Heart right ventricle (tissue), 16 donors: Measurements from ENCODE around the gene DNAJB6. TPM values are rescaled to one million over a fixed set of nuclear protein-coding genes. Genes with fewer than 3 reads are reported as not detected.

Experiments
- ATAC-seq, 8 donors: fragments of 200-7000 bp; cut with Tn5 transposase; one replicate each; pipeline ENCODE4 v1.9.1; 2020; ENCODE audit warnings: mild to moderate bottlenecking in 8 of 8, moderate library complexity in 8 of 8, moderate number of reproducible peaks in 1 of 8
- DNase-seq, 2 donors: peaks; one replicate each; pipeline ENCODE4 v3.0.0-alpha.2; 2020
- H3K27ac ChIP-seq, 10 donors: fragments of 200-600 bp; sonication (generic) in 2 of 10; one replicate each; pipeline versions ENCODE4 v1.5.0 to v1.8.0; 2020 to 2022; ENCODE audit warnings: mild to moderate bottlenecking in 3 of 10
- H3K27me3 ChIP-seq, 7 donors: fragments of 200-600 bp; one replicate each; pipeline ENCODE4 v1.8.0; 2021 to 2022; ENCODE audit warnings: mild to moderate bottlenecking in 2 of 7
- H3K36me3 ChIP-seq, 9 donors: fragments of 200-600 bp; sonication (generic) in 1 of 9; one replicate each; pipeline versions ENCODE4 v1.5.0 to v1.8.0; 2020 to 2022; ENCODE audit warnings: mild to moderate bottlenecking in 2 of 9
- H3K4me1 ChIP-seq, 9 donors: fragments of 200-600 bp; sonication (generic) in 1 of 9; one replicate each; pipeline versions ENCODE4 v1.5.0 to v1.8.0; 2020 to 2022; ENCODE audit warnings: mild to moderate bottlenecking in 4 of 9
- H3K4me3 ChIP-seq, 10 donors: fragments of 200-600 bp; sonication (generic) in 2 of 10; one replicate each; pipeline versions ENCODE4 v1.5.0 to v1.8.0; 2020 to 2022; ENCODE audit warnings: mild to moderate bottlenecking in 7 of 10, moderate library complexity in 2 of 10
- H3K9me3 ChIP-seq, 11 donors: fragments of 200-600 bp in 10 of 11; sonication (generic) in 2 of 11; one replicate each; pipeline versions ENCODE4 v1.5.0 to v1.8.0; 2013 to 2022; ENCODE audit warnings: mild to moderate bottlenecking in 2 of 11, control low read depth in 1 of 11, moderate library complexity in 1 of 11
- CTCF ChIP-seq, 9 donors: fragments of 200-600 bp; sonication (generic) in 2 of 9; IDR thresholded peaks; one replicate each; pipeline versions ENCODE4 v1.5.0 to v1.8.0; 2021 to 2022; ENCODE audit warnings: antibody characterized with exemption in 9 of 9, mild to moderate bottlenecking in 5 of 9, moderate library complexity in 1 of 9
- WGBS, 2 donors: extraction: QIAGEN DNeasy Blood & Tissue Kit; methylation state at CpG; one replicate each; pipeline ENCODE4 v1.1.7; 2013; ENCODE audit warnings: inconsistent platforms in 1 of 2; 5-methylcytosine and 5-hydroxymethylcytosine counted together
- intact Hi-C, 10 donors: fragments of 100-400 bp; cut with DNase I; formaldehyde crosslinking; loops; one replicate each; pipeline versions ENCODE4 v1.11.1 to v1.14.2; 2022
- polyA plus RNA-seq, 2 donors: library from polyadenylated mRNA; stranded (reverse); fragments of 200-250 nt; gene quantifications; one replicate each; pipeline ENCODE4 v1.2.3, GENCODE V29; 2013
- total RNA-seq, 10 donors: library from RNA; stranded (reverse); fragmentation: NEBNext Ultra II Directional in 3 of 10; extraction: Animal tissue kit (Norgen Biotek cat#: 25700) in 3 of 10; gene quantifications; one replicate each; pipeline versions ENCODE4 v1.2.1 to v1.2.4, GENCODE V29; 2021 to 2023
- donor health status: Arrhythmogenic right ventricular cardiomyopathy.
- donor health status: ischemic (EF 13 %, LVEDD 7.1; RV severe dilation, severe dysfunction).
- donor health status: healthy with polysubstance abuse.
- donor health status: DM: no; HTN: yes; CAD: no.
- donor health status: DM: no; HTN: no; CAD: no.
- donor health status: ischemic (EF 25% LVEDD 6.9; RV normal size, moderate dysfunction).
- donor health status: ischemic (EF 25% LVEDD 5.7; RV mildly dilated, moderate dysfunction).
- donor health status: healthy.
- donor health status: DM: yes; HTN: yes; CAD: no.
- donor health status: Ischemic cardiomyopathy.
- donor health status: ischemic (EF 35%, LVEDD 5.7; RV mildly dilated, moderate dysfunction).
- donor health status: nonischemic (EF 11% LVEDD 7.7; RV severe dilation, severe dysfunction).
- donor health status: DM: yes; HTN: yes; CAD: no.
- donor health status: PGD.
- donor health status: ischemic (EF 29% LVEDD 5.4; RV normal size, mild dysfunction).
- donor health status: nonischemic (EF 23%, LVEDD 6.1; RV moderate dilation, normal function).

Gene DNAJB6
- total and polyA plus RNA-seq, 12 donors: 114 to 200 (median 183) TPM

DNA sequence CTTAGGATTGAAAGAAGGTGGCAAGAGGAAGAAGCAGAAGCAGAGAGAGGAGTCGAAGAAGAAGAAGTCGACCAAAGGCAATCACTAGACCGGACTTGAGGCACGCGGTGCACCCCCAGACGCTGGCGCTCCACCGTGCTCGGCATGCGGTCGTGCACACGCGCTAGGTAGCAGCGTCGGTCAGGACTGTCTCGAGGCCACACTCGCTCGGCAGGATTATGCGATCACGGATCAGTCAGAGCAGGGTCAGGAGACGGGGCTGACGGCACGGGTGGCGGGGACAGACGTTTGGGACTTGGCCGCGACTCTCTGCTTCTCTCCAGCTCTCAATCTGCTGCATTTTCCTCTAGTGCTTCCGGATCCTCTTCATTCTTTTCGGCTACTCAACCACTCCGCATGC lies 79.2 kb downstream of the DNAJB6 start:
- 97 to 98% methylated on average over 30 of the region's 30 CpGs for WGBS, 2 donors
- H3K4me1 ChIP-seq: no peaks in the 10 kb centered on the region
- no peak overlapping the region for H3K27ac ChIP-seq
- no peak for ATAC-seq
- no peaks in the 10 kb centered on the region for H3K27me3 ChIP-seq
- no peak overlapping the region for H3K4me3 ChIP-seq
- H3K36me3 ChIP-seq: peaks cover 0 to 80% (median 17%) of the 10 kb centered on the region in 9 donors
- DNase-seq: no peak
- no peak for TF ChIP-seq CTCF (IDR thresholded peaks at IDR 0.05)
- H3K9me3 ChIP-seq: no peaks in the 10 kb centered on the region
- intact Hi-C loops: no loop called here

DNA sequence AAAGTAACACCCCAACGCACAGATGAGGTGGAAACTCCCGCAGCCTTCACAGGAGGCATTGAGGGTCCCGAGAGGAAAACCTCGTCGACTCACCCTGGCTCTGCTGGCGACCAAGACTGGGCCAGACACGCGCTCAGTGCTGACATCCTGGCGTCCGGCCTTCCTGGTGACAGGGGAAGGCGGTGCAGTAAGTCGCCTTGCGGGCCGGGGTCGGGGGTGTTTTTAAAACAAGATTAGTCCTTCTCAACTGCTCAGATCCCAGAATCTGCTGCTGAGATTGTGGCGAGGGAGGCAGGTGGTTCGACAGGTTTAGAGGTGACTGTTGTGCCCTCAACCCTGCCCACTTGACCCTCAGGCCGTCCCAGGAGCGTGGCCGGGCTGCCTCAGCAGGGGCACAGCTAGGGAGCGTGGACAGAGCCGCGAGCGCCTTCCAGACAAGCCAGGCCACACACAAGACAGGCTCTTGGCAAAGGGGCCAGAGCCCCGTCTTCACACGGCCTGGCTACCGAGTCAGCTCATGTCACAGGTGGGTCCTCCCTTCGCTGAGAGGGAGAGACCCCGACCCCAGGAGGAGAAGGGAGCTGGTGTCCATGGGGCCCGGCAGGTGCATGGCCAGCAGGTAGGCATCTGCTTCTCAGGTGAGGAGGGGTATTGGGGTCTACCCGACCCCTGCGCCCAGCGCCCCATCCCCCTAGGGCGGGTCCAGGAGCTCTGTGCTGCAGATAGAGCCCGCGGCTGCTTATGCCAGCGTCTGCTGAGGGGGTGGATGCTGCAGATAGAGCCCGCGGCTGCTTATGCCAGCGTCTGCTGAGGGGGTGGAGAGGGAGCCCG lies 81.6 kb downstream of the DNAJB6 start:
- 88 to 92% methylated on average over 41 of the region's 41 CpGs for WGBS, 2 donors
- no peak for TF ChIP-seq CTCF (IDR thresholded peaks at IDR 0.05)
- intact Hi-C loops: no loop called here
- Histone ChIP-seq H3K4me1 (peaks cover 0 to 8% (median 4%) of the 10 kb centered on the region in 9 donors), H3K9me3 (no peaks in the 10 kb centered on the region), H3K36me3 (peaks cover 0 to 71% (median 17%) of the 10 kb centered on the region in 9 donors), H3K27me3 (no peaks in the 10 kb centered on the region), H3K27ac (no peak overlapping the region), H3K4me3 (no peak overlapping the region)
- DNase-seq: no peak
- ATAC-seq: peak in 1 of 8 donors; percentile 19

GRCh38 chr7:157419035-157419293 lies 82.2 kb downstream of the DNAJB6 start:
- no peak for TF ChIP-seq CTCF (IDR thresholded peaks at IDR 0.05)
- no peak overlapping the region for H3K4me3 ChIP-seq
- H3K9me3 ChIP-seq: no peaks in the 10 kb centered on the region
- 65 to 90% methylated on average over 8 of the region's 8 CpGs for WGBS, 2 donors
- H3K27ac ChIP-seq: no peak overlapping the region
- ATAC-seq (peak in 1 of 8 donors; percentile 6), DNase-seq (no peak)
- H3K36me3 ChIP-seq: peaks cover 0 to 65% (median 17%) of the 10 kb centered on the region in 9 donors
- no peaks in the 10 kb centered on the region for H3K27me3 ChIP-seq
- H3K4me1 ChIP-seq: peaks cover 0 to 14% (median 9%) of the 10 kb centered on the region in 9 donors
- intact Hi-C loops: no loop called here

DNA sequence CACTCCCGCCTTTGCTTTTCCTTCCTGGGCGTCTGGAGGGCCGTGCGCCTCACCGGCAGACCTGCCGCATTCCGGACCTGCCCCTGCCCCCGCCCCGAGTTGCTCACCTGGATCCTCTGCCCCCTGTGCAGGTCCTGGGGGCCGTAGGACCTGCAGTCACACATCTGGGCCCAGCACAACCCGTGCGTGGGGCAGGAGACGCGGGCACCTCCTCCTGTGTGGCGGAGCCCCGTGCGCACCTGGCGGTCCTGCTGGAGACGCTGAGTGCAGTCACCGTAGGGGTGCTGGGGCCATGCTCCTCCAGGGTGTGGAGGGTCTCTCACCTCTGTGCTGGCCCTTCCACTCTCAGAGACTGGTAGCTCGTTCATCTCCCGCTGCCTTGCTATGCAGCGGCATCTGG lies 85.5 kb downstream of the DNAJB6 start:
- peaks cover 0 to 33% (median 3%) of the 10 kb centered on the region in 9 donors for H3K36me3 ChIP-seq
- intact Hi-C loops: no loop called here

More for the DNA sequence above, 85.5 kb downstream of the DNAJB6 start:
- Histone ChIP-seq H3K27ac (no peak overlapping the region), H3K4me3 (no peak overlapping the region), H3K9me3 (no peaks in the 10 kb centered on the region), H3K4me1 (peaks cover 0 to 16% (median 9%) of the 10 kb centered on the region in 9 donors), H3K27me3 (no peaks in the 10 kb centered on the region)
- DNase-seq (no peak), ATAC-seq (no peak)
- no peak for TF ChIP-seq CTCF (IDR thresholded peaks at IDR 0.05)
- whole genome bisulfite sequencing, 2 donors: 93% methylated on average over 23 of the region's 23 CpGs
